HepG2 (cell line): ENCODE data around the gene HDAC5. TPM values are rescaled to one million over a fixed set of nuclear protein-coding genes. Genes with fewer than 3 reads are reported as not detected.

Experiments
- AGO2 ChIP-seq: fragments of 200-400 bp; formaldehyde crosslinking; optimal IDR thresholded peaks from 2 replicates; pipeline ENCODE3; 2017; ENCODE audit warnings: mild to moderate bottlenecking, low read depth, low read length, moderate library complexity
- BRF2 ChIP-seq: sonication (generic); formaldehyde crosslinking; IDR thresholded peaks from 2 replicates; pipeline ENCODE4 v1.8.1; 2022; ENCODE audit warnings: mild to moderate bottlenecking, missing genetic modification reagents
- CAMTA2 ChIP-seq: sonication (generic); formaldehyde crosslinking; IDR thresholded peaks from 2 replicates; pipeline ENCODE4 v1.4.0; 2020; ENCODE audit warnings: mild to moderate bottlenecking, missing genetic modification reagents, borderline replicate concordance
- CREB1 ChIP-seq, 2 experiments: fragments of 450-650 bp in 1 of 2; IDR thresholded peaks; 2 replicates each; pipeline ENCODE4 v1.6.1; 2016 to 2017; ENCODE audit warnings: control low read depth in 1 of 2, mild to moderate bottlenecking in 1 of 2, missing compliant biosample characterization in 1 of 2, missing genetic modification characterization in 1 of 2
- MEF2D ChIP-seq: sonication (generic); formaldehyde crosslinking; IDR thresholded peaks from 2 replicates; pipeline ENCODE4 v1.5.1; 2020; ENCODE audit warnings: mild to moderate bottlenecking, missing genetic modification reagents
- MIXL1 ChIP-seq: IDR thresholded peaks from 2 replicates; pipeline ENCODE4 v1.6.1; 2016
- NR0B2 ChIP-seq: sonication (generic); formaldehyde crosslinking; IDR thresholded peaks from 2 replicates; pipeline ENCODE4 v1.4.0; 2020; ENCODE audit warnings: mild to moderate bottlenecking, missing genetic modification reagents
- SCMH1 ChIP-seq: sonication (generic); formaldehyde crosslinking; IDR thresholded peaks from 2 replicates; pipeline ENCODE4 v1.9.0; 2021; ENCODE audit warnings: missing genetic modification reagents, mild to moderate bottlenecking, borderline replicate concordance
- SMAD9 ChIP-seq: sonication (generic); formaldehyde crosslinking; IDR thresholded peaks from 2 replicates; pipeline ENCODE4 v1.5.1; 2020; ENCODE audit warnings: mild to moderate bottlenecking, missing genetic modification reagents
- SMARCE1 ChIP-seq: fragments of 450-650 bp; IDR thresholded peaks from 2 replicates; pipeline ENCODE4 v1.6.1; 2017; ENCODE audit warnings: borderline replicate concordance
- SPEN ChIP-seq: sonication (generic); formaldehyde crosslinking; IDR thresholded peaks from 2 replicates; pipeline ENCODE4 v1.5.1; 2020; ENCODE audit warnings: low read depth, mild to moderate bottlenecking, missing genetic modification reagents
- ZFX ChIP-seq: sonication (generic); formaldehyde crosslinking; IDR thresholded peaks from 2 replicates; pipeline ENCODE4 v1.4.0; 2020; ENCODE audit warnings: mild to moderate bottlenecking, low read depth, missing genetic modification reagents, moderate library complexity
- ZNF235 ChIP-seq: sonication (generic); formaldehyde crosslinking; IDR thresholded peaks from 2 replicates; pipeline ENCODE4 v1.8.1; 2023; ENCODE audit warnings: mild to moderate bottlenecking, missing genetic modification reagents, borderline replicate concordance
- ZNF34 ChIP-seq: sonication (generic); formaldehyde crosslinking; IDR thresholded peaks from 2 replicates; pipeline ENCODE4 v1.4.0; 2020; ENCODE audit warnings: mild to moderate bottlenecking, missing genetic modification reagents, borderline replicate concordance
- ZNF441 ChIP-seq: sonication (generic); formaldehyde crosslinking; IDR thresholded peaks from 2 replicates; pipeline ENCODE4 v1.7.0; 2021; ENCODE audit warnings: missing genetic modification reagents, borderline replicate concordance
- polyA plus RNA-seq, 8 experiments: library from polyadenylated mRNA; depleted of rRNA in 3 of 8; stranded (reverse) in 7 of 8; unstranded in 1 of 8; fragments of >200 nt; fragmentation: Illumina TruSeq in 4 of 8; extraction: Trizol in 4 of 8; gene quantifications; 2 replicates each; pipeline versions ENCODE4 v1.2.1 to v1.2.3, GENCODE V29; 2011 to 2016; ENCODE audit warnings: low read depth in 4 of 8, missing spikeins in 1 of 8, mixed read lengths in 1 of 8; ENCODE audit not compliant: insufficient read depth in 1 of 8
- total RNA-seq, 5 experiments: library from RNA; depleted of rRNA; stranded (reverse); fragments of >200 nt; fragmentation: Illumina TruSeq; extraction: Trizol; gene quantifications; 2 replicates each; pipeline ENCODE4 v1.2.3, GENCODE V29; 2016; ENCODE audit warnings: low read depth in 1 of 5
- TF ChIP-seq, protein P1 (sequence below): sonication (generic); formaldehyde crosslinking; IDR thresholded peaks from 2 replicates; pipeline ENCODE4 v1.5.0; 2020; ENCODE audit warnings: mild to moderate bottlenecking, missing genetic modification reagents, borderline replicate concordance
- TF ChIP-seq, protein P2 (sequence below), 2 experiments: sonication (generic) in 1 of 2; formaldehyde crosslinking in 1 of 2; IDR thresholded peaks; 2 replicates each; pipeline versions ENCODE4 v1.4.0 to v1.6.1; 2018 to 2020; ENCODE audit warnings: missing genetic modification reagents in 2 of 2, borderline replicate concordance in 1 of 2, low read depth in 1 of 2, mild to moderate bottlenecking in 1 of 2, missing biosample characterization in 1 of 2
- TF ChIP-seq, protein P3 (sequence below): sonication (generic); formaldehyde crosslinking; IDR thresholded peaks from 2 replicates; pipeline ENCODE4 v1.5.1; 2020; ENCODE audit warnings: missing genetic modification reagents, mild to moderate bottlenecking, borderline replicate concordance

Gene HDAC5
- total and polyA plus RNA-seq, 2 of the 13 experiments (the other 11 are each of a cell fraction or from before 2014, with no cell fraction given), result 46.4 to 85.4 TPM

- TF ChIP-seq, protein P1, sequence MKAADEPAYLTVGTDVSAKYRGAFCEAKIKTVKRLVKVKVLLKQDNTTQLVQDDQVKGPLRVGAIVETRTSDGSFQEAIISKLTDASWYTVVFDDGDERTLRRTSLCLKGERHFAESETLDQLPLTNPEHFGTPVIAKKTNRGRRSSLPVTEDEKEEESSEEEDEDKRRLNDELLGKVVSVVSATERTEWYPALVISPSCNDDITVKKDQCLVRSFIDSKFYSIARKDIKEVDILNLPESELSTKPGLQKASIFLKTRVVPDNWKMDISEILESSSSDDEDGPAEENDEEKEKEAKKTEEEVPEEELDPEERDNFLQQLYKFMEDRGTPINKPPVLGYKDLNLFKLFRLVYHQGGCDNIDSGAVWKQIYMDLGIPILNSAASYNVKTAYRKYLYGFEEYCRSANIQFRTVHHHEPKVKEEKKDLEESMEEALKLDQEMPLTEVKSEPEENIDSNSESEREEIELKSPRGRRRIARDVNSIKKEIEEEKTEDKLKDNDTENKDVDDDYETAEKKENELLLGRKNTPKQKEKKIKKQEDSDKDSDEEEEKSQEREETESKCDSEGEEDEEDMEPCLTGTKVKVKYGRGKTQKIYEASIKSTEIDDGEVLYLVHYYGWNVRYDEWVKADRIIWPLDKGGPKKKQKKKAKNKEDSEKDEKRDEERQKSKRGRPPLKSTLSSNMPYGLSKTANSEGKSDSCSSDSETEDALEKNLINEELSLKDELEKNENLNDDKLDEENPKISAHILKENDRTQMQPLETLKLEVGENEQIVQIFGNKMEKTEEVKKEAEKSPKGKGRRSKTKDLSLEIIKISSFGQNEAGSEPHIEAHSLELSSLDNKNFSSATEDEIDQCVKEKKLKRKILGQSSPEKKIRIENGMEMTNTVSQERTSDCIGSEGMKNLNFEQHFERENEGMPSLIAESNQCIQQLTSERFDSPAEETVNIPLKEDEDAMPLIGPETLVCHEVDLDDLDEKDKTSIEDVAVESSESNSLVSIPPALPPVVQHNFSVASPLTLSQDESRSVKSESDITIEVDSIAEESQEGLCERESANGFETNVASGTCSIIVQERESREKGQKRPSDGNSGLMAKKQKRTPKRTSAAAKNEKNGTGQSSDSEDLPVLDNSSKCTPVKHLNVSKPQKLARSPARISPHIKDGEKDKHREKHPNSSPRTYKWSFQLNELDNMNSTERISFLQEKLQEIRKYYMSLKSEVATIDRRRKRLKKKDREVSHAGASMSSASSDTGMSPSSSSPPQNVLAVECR, result peak; percentile 73; the same call in 1 of the 2 replicates
- no peak for TF ChIP-seq SCMH1 (CRISPR knock-in tag)
- TF ChIP-seq AGO2, result no peak
- no peak; the same call in 1 of the 2 replicates for TF ChIP-seq MIXL1 (CRISPR knock-in tag)
- no peak; the same call in 1 of the 2 replicates for TF ChIP-seq CAMTA2 (CRISPR knock-in tag)
- no peak for TF ChIP-seq ZNF34 (CRISPR knock-in tag)
- TF ChIP-seq SMAD9 (CRISPR knock-in tag), result no peak
- TF ChIP-seq ZFX (CRISPR knock-in tag), result peak; percentile 59
- peak; percentile 53 for TF ChIP-seq CREB1 (IDR thresholded peaks at IDR 0.05)
- TF ChIP-seq CREB1 (CRISPR knock-in tag; IDR thresholded peaks at IDR 0.05), result peak; percentile 57; the same call in 1 of the 2 replicates
- 0 out of 2 replicates have a peak, but pooled peaks have one; percentile 36 for TF ChIP-seq NR0B2 (CRISPR knock-in tag)
- TF ChIP-seq, protein P2, sequence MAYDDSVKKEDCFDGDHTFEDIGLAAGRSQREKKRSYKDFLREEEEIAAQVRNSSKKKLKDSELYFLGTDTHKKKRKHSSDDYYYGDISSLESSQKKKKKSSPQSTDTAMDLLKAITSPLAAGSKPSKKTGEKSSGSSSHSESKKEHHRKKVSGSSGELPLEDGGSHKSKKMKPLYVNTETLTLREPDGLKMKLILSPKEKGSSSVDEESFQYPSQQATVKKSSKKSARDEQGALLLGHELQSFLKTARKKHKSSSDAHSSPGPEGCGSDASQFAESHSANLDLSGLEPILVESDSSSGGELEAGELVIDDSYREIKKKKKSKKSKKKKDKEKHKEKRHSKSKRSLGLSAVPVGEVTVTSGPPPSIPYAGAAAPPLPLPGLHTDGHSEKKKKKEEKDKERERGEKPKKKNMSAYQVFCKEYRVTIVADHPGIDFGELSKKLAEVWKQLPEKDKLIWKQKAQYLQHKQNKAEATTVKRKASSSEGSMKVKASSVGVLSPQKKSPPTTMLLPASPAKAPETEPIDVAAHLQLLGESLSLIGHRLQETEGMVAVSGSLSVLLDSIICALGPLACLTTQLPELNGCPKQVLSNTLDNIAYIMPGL (CRISPR knock-in tag; IDR thresholded peaks at IDR 0.05; ENCODE audit: borderline replicate concordance in 1 of 2, low read depth in 1 of 2), result peak in 1 of 2 experiments; percentile 19; a peak in 1 of 4 replicates
- TF ChIP-seq MEF2D (CRISPR knock-in tag), result peak; percentile 93
- TF ChIP-seq ZNF441, result peak; percentile 78
- no peak for TF ChIP-seq BRF2 (CRISPR knock-in tag)
- TF ChIP-seq, protein P3, sequence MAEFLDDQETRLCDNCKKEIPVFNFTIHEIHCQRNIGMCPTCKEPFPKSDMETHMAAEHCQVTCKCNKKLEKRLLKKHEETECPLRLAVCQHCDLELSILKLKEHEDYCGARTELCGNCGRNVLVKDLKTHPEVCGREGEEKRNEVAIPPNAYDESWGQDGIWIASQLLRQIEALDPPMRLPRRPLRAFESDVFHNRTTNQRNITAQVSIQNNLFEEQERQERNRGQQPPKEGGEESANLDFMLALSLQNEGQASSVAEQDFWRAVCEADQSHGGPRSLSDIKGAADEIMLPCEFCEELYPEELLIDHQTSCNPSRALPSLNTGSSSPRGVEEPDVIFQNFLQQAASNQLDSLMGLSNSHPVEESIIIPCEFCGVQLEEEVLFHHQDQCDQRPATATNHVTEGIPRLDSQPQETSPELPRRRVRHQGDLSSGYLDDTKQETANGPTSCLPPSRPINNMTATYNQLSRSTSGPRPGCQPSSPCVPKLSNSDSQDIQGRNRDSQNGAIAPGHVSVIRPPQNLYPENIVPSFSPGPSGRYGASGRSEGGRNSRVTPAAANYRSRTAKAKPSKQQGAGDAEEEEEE (CRISPR knock-in tag), result peak; percentile 60; the same call in 1 of the 2 replicates
- TF ChIP-seq ZNF235 (CRISPR knock-in tag), result no peak
- no peak for TF ChIP-seq SMARCE1
- TF ChIP-seq SPEN (CRISPR knock-in tag), result peak; percentile 68; the same call in 1 of the 2 replicates
Observed at GRCh38 chr17:44137891-44138709, 14.7 kb upstream of the HDAC5 start (continued).
